ENCODE results near the gene RGS19.

Gene RGS19

GRCh38 chr20:64062596-64063388 lies 16.5 kb downstream of the RGS19 start, which contains the start of gene TCEA2:
Gene TCEA2, plus strand, starts transcription at chr20:64063198. Its CDS starts 115 bp downstream, at chr20:64063313.
- DNase-seq, result peak; percentile 83

GRCh38 chr20:64062276-64062595 lies 17.1 kb downstream of the RGS19 start:
- no peak for DNase-seq

GRCh38 chr20:64058536-64058935 lies 20.8 kb downstream of the RGS19 start:
- DNase-seq, result no peak

DNA sequence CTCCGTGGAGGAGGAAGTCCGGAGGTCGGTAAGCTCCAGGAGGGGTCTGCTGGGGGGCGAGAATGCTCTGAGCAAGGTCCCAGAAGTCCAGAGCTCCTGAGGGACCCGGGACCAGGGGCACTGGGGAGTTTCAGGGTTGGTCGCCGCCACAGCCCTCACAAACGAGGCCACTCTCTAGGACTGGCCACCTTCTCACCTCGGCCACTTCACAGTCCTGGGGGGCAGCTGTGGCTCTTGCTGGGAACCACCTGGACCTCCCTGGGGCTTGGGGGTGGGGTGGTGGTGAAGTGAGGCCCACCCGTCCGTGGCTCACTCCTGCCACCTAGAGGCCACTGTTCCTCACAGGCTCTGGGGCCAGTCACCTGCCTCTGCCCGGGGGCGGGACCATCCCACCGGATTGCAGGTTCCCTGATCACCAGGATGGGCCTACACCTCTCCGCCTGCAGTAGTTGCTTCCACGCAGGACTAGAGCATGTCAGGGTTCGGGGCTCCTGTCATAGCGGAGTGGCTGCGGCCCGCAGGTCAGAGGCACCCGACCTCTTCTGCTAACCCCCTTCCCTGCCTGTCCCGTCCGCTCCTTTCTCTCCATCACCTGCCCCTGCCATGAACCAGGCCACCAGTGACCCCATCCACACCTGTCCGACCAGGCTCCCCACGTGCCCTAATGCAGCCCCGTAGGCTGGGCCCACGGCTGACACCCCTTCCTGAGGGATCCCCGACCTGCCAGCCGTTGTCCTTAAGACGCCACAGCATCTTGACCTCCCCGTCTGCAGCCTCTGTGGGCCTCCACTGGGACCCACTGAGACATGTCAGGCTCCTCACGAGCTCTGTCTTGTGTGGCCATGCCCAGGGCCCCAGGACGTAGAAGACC lies 21.5 kb downstream of the RGS19 start:
- peak; percentile 40 for DNase-seq

DNA sequence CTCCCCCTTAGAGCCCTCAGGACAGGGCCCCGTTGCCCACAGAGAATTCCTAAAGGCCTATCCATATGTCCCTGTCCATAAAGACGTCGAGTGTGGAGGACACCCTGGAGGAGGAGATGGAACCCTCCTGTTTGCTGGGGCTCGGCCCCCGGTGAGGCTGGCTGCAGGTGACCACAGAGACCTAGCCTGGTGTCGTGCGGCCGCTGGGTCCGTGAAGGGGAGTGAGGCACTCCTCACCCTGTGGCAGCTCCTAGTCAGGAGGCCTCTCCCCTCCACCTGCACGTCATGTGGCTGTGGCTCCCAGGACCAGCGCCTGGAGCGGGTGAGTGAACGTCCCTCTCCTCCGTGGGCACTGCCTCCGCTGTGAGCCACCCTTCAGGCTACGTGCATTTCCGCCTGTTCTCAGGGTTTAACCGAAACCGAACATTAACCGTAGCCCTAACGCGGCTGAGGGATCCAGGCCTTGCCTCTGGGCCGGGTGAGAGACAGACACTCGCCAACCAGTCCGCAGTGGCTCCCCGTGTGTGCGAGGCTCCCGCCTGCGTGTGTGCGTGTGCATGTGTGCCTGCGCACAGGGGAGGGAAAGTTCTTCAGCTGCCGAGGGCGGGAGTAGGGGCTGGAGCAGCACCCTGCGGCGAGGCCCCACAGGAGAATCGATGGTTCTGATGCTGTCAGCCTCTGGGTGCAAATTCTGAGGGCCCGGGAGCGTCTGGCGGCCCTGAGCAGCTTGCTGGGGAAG lies 22.3 kb downstream of the RGS19 start:
- DNase-seq, result no peak

DNA sequence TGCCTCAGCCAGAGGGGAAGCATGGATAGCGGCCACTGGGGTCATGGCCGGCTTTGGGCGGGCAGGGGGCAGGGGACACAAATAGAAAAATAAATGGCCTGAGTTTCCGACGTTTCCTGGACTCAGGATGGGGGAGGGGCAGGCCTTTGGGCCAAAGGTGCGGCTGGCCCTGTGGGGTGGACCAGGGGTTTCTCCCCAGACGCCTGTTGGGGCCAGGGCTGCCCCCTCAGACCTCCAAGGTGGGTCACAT lies 22.8 kb downstream of the RGS19 start:
- no peak for DNase-seq

GRCh38 chr20:64055893-64056638 lies 23.3 kb downstream of the RGS19 start:
- peak; percentile 22 for DNase-seq

DNA sequence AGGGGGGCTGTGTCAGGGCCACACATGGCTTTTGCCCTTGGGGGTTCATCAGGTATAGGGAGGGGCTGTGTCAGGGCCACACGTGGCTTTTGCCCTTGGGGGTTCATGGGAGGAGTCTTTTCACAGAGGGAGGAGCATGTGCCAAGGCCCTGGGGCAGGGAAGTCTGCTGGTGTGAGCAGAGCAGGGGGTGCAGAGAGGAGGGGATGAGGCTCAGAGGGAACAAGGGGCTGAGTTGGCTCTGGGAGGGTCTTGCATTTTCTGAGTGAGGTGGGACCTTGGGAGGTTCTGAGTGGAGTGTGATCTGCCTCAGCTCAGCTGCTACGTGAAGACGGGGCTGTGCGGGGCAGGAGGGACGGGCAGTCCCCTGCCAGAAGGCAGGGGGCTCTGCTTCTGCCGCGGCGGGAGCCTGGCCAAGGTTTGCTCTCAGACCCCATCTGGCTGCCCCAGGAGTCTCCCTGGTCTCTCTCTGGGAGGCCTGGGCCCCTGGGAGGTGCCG lies 23.9 kb downstream of the RGS19 start:
- no peak for DNase-seq

- no peak for DNase-seq
Measured at GRCh38 chr20:64053841-64054661, 25.3 kb downstream of the RGS19 start.

GRCh38 chr20:64052987-64053840 lies 26.1 kb downstream of the RGS19 start:
- DNase-seq, result no peak

DNA sequence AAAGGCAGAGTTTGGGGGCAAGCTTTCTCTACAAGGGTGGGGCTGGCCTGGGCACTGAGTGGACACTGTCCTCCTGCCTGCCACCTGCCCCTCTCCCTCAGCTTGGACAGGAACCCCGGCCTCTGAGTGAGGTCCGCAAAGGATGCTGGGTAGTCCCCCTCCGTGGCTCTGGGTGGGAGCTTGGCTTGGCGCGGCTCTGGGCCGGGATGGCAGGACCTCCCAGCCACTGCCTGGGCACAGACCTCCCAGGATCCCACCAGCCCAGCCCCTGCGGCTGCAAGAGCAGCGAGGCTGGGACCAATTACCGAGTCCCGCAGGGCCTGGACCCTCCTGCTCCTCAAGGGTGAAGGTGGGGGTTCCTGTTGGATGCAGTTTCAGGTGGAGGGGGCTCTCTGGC lies 27.0 kb downstream of the RGS19 start:
- DNase-seq, result no peak

GRCh38 chr20:64051561-64052325 lies 27.6 kb downstream of the RGS19 start:
- no peak for DNase-seq

GRCh38 chr20:64051033-64051452 lies 28.3 kb downstream of the RGS19 start:
- no peak for DNase-seq

GRCh38 chr20:64050261-64051032 lies 28.9 kb downstream of the RGS19 start:
- DNase-seq, result no peak

DNA sequence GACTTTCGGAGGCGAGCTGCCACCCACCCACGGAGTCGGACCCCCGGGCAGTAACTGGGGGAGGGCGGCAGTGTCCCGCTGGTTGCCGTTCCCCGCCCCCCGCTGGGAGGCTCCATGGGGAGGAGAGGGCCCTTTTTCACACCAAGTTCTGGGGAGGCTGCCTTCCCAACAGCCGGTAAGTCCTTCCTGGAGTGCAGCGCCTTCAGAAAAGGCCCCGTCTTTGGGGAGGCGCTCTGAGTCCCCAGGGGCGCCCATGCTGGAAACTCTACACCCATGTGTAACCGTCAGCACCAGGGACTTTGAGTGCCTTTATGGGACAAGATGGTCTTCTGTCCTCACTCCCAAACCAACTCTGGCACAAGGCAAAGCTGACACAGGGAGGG lies 29.4 kb downstream of the RGS19 start:
- no peak for DNase-seq

DNA sequence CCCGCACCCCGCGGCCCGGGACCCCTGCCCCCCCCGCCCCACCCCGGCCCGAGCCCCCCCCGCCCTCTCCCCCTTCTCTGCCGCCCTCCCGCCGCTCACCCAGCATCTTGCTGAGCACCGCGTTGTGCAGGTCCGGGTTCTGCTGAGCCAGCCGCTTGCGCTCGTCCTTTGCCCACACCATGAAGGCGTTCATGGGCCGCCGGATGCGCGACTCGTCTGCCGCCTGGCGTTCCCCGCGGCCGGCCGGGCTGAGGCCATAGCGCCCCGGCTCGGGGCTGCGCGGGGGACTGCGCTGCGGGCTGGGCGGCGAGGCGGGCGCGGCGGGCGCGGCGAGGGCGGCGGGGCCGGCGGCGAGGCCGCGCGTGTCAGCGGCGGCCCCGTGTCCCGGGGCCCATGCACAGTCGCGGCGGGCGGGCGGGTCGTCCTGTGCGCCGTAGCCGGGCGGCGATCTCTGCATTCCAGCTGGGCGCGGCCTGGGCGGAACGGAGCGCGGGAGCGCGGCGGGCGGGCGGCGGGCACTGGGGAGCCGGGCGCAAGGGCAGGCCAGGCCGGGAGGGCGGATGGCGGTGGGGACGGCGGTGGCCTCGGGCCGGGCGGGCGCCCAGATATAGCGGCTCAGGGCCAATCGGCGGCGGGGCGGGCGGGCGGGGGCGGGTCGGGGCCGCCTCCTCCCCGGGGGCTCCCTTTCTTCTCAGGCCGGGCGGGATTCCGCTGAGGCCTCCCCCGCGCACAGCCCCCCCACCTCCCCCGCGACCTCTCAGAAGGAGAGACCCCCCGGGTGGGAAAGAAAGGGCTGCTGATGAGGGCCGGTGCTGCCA lies 30.0 kb downstream of the RGS19 start, which contains the start of gene SOX18:
TSS of gene SOX18 (minus strand) at position 580 of the 818 bp plus-strand sequence. CDS start at position 457, 123 bp downstream.
- no peak for DNase-seq

GRCh38 chr20:64048402-64049044 lies 30.8 kb downstream of the RGS19 start:
- DNase-seq, result no peak

- DNase-seq, result no peak
Measured at GRCh38 chr20:64047968-64048401, 31.3 kb downstream of the RGS19 start.

Data from NCI-H1694 (cell line).